Effector memory CD8-positive, alpha-beta T cell (primary cell): ENCODE results near the gene NXT1.
A peak's percentile ranks its signal among the peaks of the same experiment; 100 is the strongest.
"Not testable (repeated sequence)": the region's sequence is repeated elsewhere in the genome, so short reads cannot be mapped to it uniquely, and the experiment has no call there.

Experiments used
- ATAC-seq: fragments of 150-1000 bp; cut with Tn5 transposase; replicated peaks from 2 replicates; pipeline ENCODE4 v1.10.0; 2021; ENCODE audit warnings: mild to moderate bottlenecking, moderate library complexity
- DNase-seq, 3 experiments: peaks; one replicate each; pipeline ENCODE4 v3.0.0; 2021
- H3K27ac Mint-ChIP-seq, 2 donors: one replicate each; pipeline ENCODE4 v1.8.0; 2022; ENCODE audit warnings: mild to moderate bottlenecking in 2 of 2, mixed read lengths in 2 of 2, moderate library complexity in 2 of 2
- H3K27me3 Mint-ChIP-seq, 2 donors: one replicate each; pipeline ENCODE4 v1.8.0; 2022; ENCODE audit warnings: mixed read lengths in 2 of 2
- H3K36me3 Mint-ChIP-seq: one replicate; pipeline ENCODE4 v1.8.0; 2022; ENCODE audit warnings: mild to moderate bottlenecking, moderate library complexity, mixed read lengths; ENCODE audit not compliant: insufficient read depth
- H3K4me1 Mint-ChIP-seq, 2 donors: one replicate each; pipeline ENCODE4 v1.8.0; 2022; ENCODE audit warnings: low read depth in 2 of 2, mixed read lengths in 2 of 2
- H3K4me3 Mint-ChIP-seq, 2 donors: one replicate each; pipeline ENCODE4 v1.8.0; 2022; ENCODE audit warnings: mild to moderate bottlenecking in 2 of 2, mixed read lengths in 2 of 2, moderate library complexity in 2 of 2
- H3K9me3 Mint-ChIP-seq, 2 donors: one replicate each; pipeline ENCODE4 v1.8.0; 2022; ENCODE audit warnings: mixed read lengths in 2 of 2

Gene NXT1

GRCh38 chr20:23337312-23337711 lies 13.3 kb upstream of the NXT1 start:
- no peaks in the 10 kb centered on the region for H3K9me3 Mint-ChIP-seq
- ATAC-seq = no peak
- DNase-seq = no peak
- H3K36me3 Mint-ChIP-seq = peaks cover 3% of the 10 kb centered on the region
- peaks cover 0 to 6% of the 10 kb centered on the region in 2 donors for H3K27me3 Mint-ChIP-seq
- peaks cover 4 to 6% of the 10 kb centered on the region in 2 donors for H3K4me1 Mint-ChIP-seq
- H3K27ac Mint-ChIP-seq = no peak overlapping the region
- H3K4me3 Mint-ChIP-seq = no peak overlapping the region

- Mint-ChIP-seq H3K4me3 (no peak overlapping the region), H3K36me3 (peaks cover 8% of the 10 kb centered on the region), H3K27me3 (peaks cover 0 to 8% of the 10 kb centered on the region in 2 donors), H3K9me3 (no peaks in the 10 kb centered on the region), H3K27ac (no peak overlapping the region), H3K4me1 (no peaks in the 10 kb centered on the region)
- DNase-seq (no peak), ATAC-seq (no peak)
Measured at GRCh38 chr20:23339986-23340385, 10.6 kb upstream of the NXT1 start.

GRCh38 chr20:23340524-23340923 lies 10.1 kb upstream of the NXT1 start:
- H3K27me3 Mint-ChIP-seq = peaks cover 0 to 8% of the 10 kb centered on the region in 2 donors
- H3K4me3 Mint-ChIP-seq = no peak overlapping the region
- H3K4me1 Mint-ChIP-seq = no peaks in the 10 kb centered on the region
- H3K27ac Mint-ChIP-seq = no peak overlapping the region
- no peaks in the 10 kb centered on the region for H3K9me3 Mint-ChIP-seq
- H3K36me3 Mint-ChIP-seq = peaks cover 13% of the 10 kb centered on the region
- peak in 1 of 3 experiments; percentile 18 for DNase-seq
- ATAC-seq = peak; percentile 43

- H3K27me3 Mint-ChIP-seq = peaks cover 0 to 8% of the 10 kb centered on the region in 2 donors
- DNase-seq (no peak), ATAC-seq (no peak)
- no peaks in the 10 kb centered on the region for H3K9me3 Mint-ChIP-seq
- no peak overlapping the region for H3K4me3 Mint-ChIP-seq
- H3K27ac Mint-ChIP-seq = no peak overlapping the region
- H3K4me1 Mint-ChIP-seq = no peaks in the 10 kb centered on the region
- peaks cover 13% of the 10 kb centered on the region for H3K36me3 Mint-ChIP-seq
Measured at GRCh38 chr20:23341073-23341472, 9.5 kb upstream of the NXT1 start.

GRCh38 chr20:23343590-23343989 lies 7.0 kb upstream of the NXT1 start:
- H3K27me3 Mint-ChIP-seq = peaks cover 0 to 8% of the 10 kb centered on the region in 2 donors
- H3K27ac Mint-ChIP-seq = no peak overlapping the region
- ATAC-seq (no peak), DNase-seq (no peak)
- H3K4me1 Mint-ChIP-seq = no peaks in the 10 kb centered on the region
- H3K9me3 Mint-ChIP-seq = no peaks in the 10 kb centered on the region
- no peak overlapping the region for H3K4me3 Mint-ChIP-seq
- H3K36me3 Mint-ChIP-seq = peaks cover 13% of the 10 kb centered on the region

GRCh38 chr20:23344336-23344735 lies 6.3 kb upstream of the NXT1 start:
- H3K27ac Mint-ChIP-seq = no peak overlapping the region
- peaks cover 15% of the 10 kb centered on the region for H3K36me3 Mint-ChIP-seq

GRCh38 chr20:23346002-23346401 lies 4.6 kb upstream of the NXT1 start:
- ATAC-seq (no peak), DNase-seq (no peak)
- Mint-ChIP-seq H3K36me3 (peaks cover 31% of the 10 kb centered on the region), H3K4me3 (no peak overlapping the region), H3K4me1 (peaks cover 6 to 13% of the 10 kb centered on the region in 2 donors), H3K9me3 (no peaks in the 10 kb centered on the region), H3K27ac (no peak overlapping the region), H3K27me3 (peaks cover 0 to 8% of the 10 kb centered on the region in 2 donors)

More at GRCh38 chr20:23344336-23344735, 6.3 kb upstream of the NXT1 start:
- Mint-ChIP-seq H3K27me3 (peaks cover 0 to 8% of the 10 kb centered on the region in 2 donors), H3K4me1 (peaks cover under 1 to 2% of the 10 kb centered on the region in 2 donors), H3K4me3 (no peak overlapping the region), H3K9me3 (no peaks in the 10 kb centered on the region)
- DNase-seq (no peak), ATAC-seq (no peak)

- H3K27me3 Mint-ChIP-seq = no peaks in the 10 kb centered on the region
- H3K36me3 Mint-ChIP-seq = peaks cover 34% of the 10 kb centered on the region
- H3K4me3 Mint-ChIP-seq = no peak overlapping the region
- ATAC-seq (no peak), DNase-seq (no peak)
- peak overlapping the region; percentile 80 to 82 for H3K27ac Mint-ChIP-seq
- no peaks in the 10 kb centered on the region for H3K9me3 Mint-ChIP-seq
- peaks cover 12 to 18% of the 10 kb centered on the region in 2 donors for H3K4me1 Mint-ChIP-seq
Measured at GRCh38 chr20:23347791-23348190, 2.8 kb upstream of the NXT1 start.

- DNase-seq, H3K27me3 Mint-ChIP-seq, H3K9me3 Mint-ChIP-seq, ATAC-seq: not testable (repeated sequence)
- Mint-ChIP-seq H3K4me3 (peak overlapping the region in 1 of 2 donors; percentile 27), H3K4me1 (peaks cover 14 to 18% of the 10 kb centered on the region in 2 donors), H3K27ac (peak overlapping the region; percentile 53 to 100), H3K36me3 (peaks cover 35% of the 10 kb centered on the region)
Measured at GRCh38 chr20:23348510-23348909, 2.1 kb upstream of the NXT1 start.

GRCh38 chr20:23349338-23350195 lies 1.0 kb upstream of the NXT1 start:
- DNase-seq (no peak), ATAC-seq (peak; percentile 41)
- Mint-ChIP-seq H3K36me3 (peaks cover 40% of the 10 kb centered on the region), H3K4me3 (peak overlapping the region; percentile 94 to 95), H3K27ac (peak overlapping the region; percentile 100), H3K9me3 (no peaks in the 10 kb centered on the region), H3K4me1 (peaks cover 14 to 18% of the 10 kb centered on the region in 2 donors), H3K27me3 (no peaks in the 10 kb centered on the region)

- no peaks in the 10 kb centered on the region for H3K27me3 Mint-ChIP-seq
- H3K9me3 Mint-ChIP-seq = no peaks in the 10 kb centered on the region
- DNase-seq (peak; percentile 58 to 68 (median 60)), ATAC-seq (peak; percentile 30)
- H3K27ac Mint-ChIP-seq = peak overlapping the region; percentile 100
- H3K36me3 Mint-ChIP-seq = peaks cover 45% of the 10 kb centered on the region
- peak overlapping the region; percentile 94 to 95 for H3K4me3 Mint-ChIP-seq
- peaks cover 14 to 18% of the 10 kb centered on the region in 2 donors for H3K4me1 Mint-ChIP-seq
Measured at GRCh38 chr20:23350904-23351838, 580 bp downstream of the NXT1 start.

- no peak for DNase-seq
- Mint-ChIP-seq H3K4me1 (peaks cover 11 to 18% of the 10 kb centered on the region in 2 donors), H3K36me3 (peaks cover 42% of the 10 kb centered on the region), H3K4me3 (peak overlapping the region in 1 of 2 donors; percentile 5), H3K27me3 (no peaks in the 10 kb centered on the region), H3K9me3 (no peaks in the 10 kb centered on the region), H3K27ac (peak overlapping the region in 1 of 2 donors; percentile 20)
- no peak for ATAC-seq
Measured at GRCh38 chr20:23356203-23356602, 5.6 kb downstream of the NXT1 start.
